RWPE2 (cell line): Measurements from ENCODE around the gene PCDHB11.

ENCODE experiments used
- ATAC-seq: fragments of 200-7000 bp; cut with Tn5 transposase; 3 replicates; pipeline ENCODE4 v1.9.1; 2021; ENCODE audit warnings: low read depth
- DNase-seq: peaks from one replicate; pipeline ENCODE4 v3.0.0-alpha.2; 2020; ENCODE audit warnings: low spot score
- H3K27ac ChIP-seq: fragments of 450-650 bp; 2 replicates; pipeline ENCODE4 v1.5.1; 2017; ENCODE audit warnings: mild to moderate bottlenecking; ENCODE audit not compliant: poor library complexity, severe bottlenecking
- H3K27me3 ChIP-seq: fragments of 250-450 bp; sonication (Bioruptor Pico); 2 replicates; pipeline ENCODE4 v1.5.1; 2021; ENCODE audit warnings: mild to moderate bottlenecking, moderate library complexity; ENCODE audit not compliant: insufficient read depth, poor library complexity, severe bottlenecking
- H3K36me3 ChIP-seq: fragments of 250-450 bp; sonication (Bioruptor Pico); 2 replicates; pipeline ENCODE4 v1.5.1; 2020; ENCODE audit warnings: low read depth, mild to moderate bottlenecking, moderate library complexity
- H3K4me1 ChIP-seq: fragments of 250-450 bp; sonication (Bioruptor Pico); 2 replicates; pipeline ENCODE4 v1.5.1; 2021; ENCODE audit warnings: mild to moderate bottlenecking, moderate library complexity; ENCODE audit not compliant: insufficient read depth, poor library complexity, severe bottlenecking
- H3K4me3 ChIP-seq: fragments of 250-450 bp; sonication (Bioruptor Pico); 2 replicates; pipeline ENCODE4 v1.5.1; 2021; ENCODE audit warnings: mild to moderate bottlenecking, moderate library complexity; ENCODE audit not compliant: severe bottlenecking
- H3K9me3 ChIP-seq: fragments of 250-450 bp; sonication (Bioruptor Pico); 2 replicates; pipeline ENCODE4 v1.5.1; 2021; ENCODE audit warnings: mild to moderate bottlenecking, moderate library complexity; ENCODE audit not compliant: severe bottlenecking
- TF ChIP-seq, protein P1 (sequence below): fragments of 450-650 bp; IDR thresholded peaks from one replicate; pipeline ENCODE4 v1.5.1; 2017; ENCODE audit warnings: mild to moderate bottlenecking, moderate library complexity; ENCODE audit not compliant: poor library complexity, severe bottlenecking

Gene PCDHB11

DNA sequence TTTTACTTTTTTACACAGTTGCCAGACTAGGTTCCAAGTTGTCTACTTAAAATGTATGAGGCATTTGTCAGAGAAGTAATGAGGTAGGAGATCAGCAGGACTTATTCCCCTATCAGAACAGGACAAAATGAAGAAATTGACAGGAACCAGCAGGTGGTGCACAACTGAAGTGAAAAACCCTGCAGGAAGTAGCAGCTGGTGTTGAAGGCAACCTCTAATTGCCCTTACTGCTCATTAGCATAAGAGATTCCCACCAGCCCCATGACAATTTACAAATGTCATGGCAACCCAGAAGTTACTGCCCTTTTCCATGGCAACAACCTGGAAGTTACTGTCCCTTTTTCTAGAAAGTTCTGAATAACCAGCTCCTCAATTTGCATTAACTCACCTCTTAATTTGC, 51.1 kb downstream of the PCDHB11 start:
- peaks cover 35% of the 10 kb centered on the region for H3K9me3 ChIP-seq

More for the DNA sequence above, 51.1 kb downstream of the PCDHB11 start:
- ATAC-seq (no peak), DNase-seq (no peak)
- Histone ChIP-seq H3K27me3 (no peaks in the 10 kb centered on the region), H3K4me1 (no peaks in the 10 kb centered on the region), H3K4me3 (no peak overlapping the region), H3K36me3 (no peaks in the 10 kb centered on the region), H3K27ac (no peak overlapping the region)
- TF ChIP-seq, protein P1, sequence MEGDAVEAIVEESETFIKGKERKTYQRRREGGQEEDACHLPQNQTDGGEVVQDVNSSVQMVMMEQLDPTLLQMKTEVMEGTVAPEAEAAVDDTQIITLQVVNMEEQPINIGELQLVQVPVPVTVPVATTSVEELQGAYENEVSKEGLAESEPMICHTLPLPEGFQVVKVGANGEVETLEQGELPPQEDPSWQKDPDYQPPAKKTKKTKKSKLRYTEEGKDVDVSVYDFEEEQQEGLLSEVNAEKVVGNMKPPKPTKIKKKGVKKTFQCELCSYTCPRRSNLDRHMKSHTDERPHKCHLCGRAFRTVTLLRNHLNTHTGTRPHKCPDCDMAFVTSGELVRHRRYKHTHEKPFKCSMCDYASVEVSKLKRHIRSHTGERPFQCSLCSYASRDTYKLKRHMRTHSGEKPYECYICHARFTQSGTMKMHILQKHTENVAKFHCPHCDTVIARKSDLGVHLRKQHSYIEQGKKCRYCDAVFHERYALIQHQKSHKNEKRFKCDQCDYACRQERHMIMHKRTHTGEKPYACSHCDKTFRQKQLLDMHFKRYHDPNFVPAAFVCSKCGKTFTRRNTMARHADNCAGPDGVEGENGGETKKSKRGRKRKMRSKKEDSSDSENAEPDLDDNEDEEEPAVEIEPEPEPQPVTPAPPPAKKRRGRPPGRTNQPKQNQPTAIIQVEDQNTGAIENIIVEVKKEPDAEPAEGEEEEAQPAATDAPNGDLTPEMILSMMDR = no peak
